OCI-M2 (cell line): ENCODE measurements around the gene ABCG4.
A peak's percentile ranks its signal among the peaks of the same experiment; 100 is the strongest.
"Not testable (repeated sequence)": the region's sequence is repeated elsewhere in the genome, so short reads cannot be mapped to it uniquely, and the experiment has no call there.

Experiments
- DNase-seq: peaks from one replicate; lab custom pipeline; 2025; ENCODE audit not compliant: unreplicated experiment; lab: John Stamatoyannopoulos, UW

ABCG4 gene

GRCh38 chr11:119115484-119116234 is 33.2 kb upstream of the ABCG4 start:
- no peak for DNase-seq

- no peak for DNase-seq
Measured at GRCh38 chr11:119116235-119116594, 32.6 kb upstream of the ABCG4 start.

- no peak for DNase-seq
Measured at GRCh38 chr11:119116601-119117000, 32.3 kb upstream of the ABCG4 start.

GRCh38 chr11:119117004-119117706 is 31.7 kb upstream of the ABCG4 start:
- no peak for DNase-seq

- no peak for DNase-seq
Measured at GRCh38 chr11:119118227-119118626, 30.6 kb upstream of the ABCG4 start.

GRCh38 chr11:119118946-119119345 is 29.9 kb upstream of the ABCG4 start:
- DNase-seq = no peak

GRCh38 chr11:119120639-119121007 is 28.2 kb upstream of the ABCG4 start:
- no peak for DNase-seq

GRCh38 chr11:119121008-119121810 is 27.6 kb upstream of the ABCG4 start, which contains the start of gene HINFP:
TSS of gene HINFP (plus strand) at chr11:119121580. CDS start at chr11:119126945, 5,365 bp downstream.
- DNase-seq = peak; percentile 83

- DNase-seq = no peak
Measured at GRCh38 chr11:119121811-119122124, 27.1 kb upstream of the ABCG4 start.

GRCh38 chr11:119125821-119126220 is 23.0 kb upstream of the ABCG4 start:
- DNase-seq = no peak

- DNase-seq = no peak
Measured at GRCh38 chr11:119126675-119127268, 22.1 kb upstream of the ABCG4 start.

GRCh38 chr11:119130662-119131061 is 18.2 kb upstream of the ABCG4 start:
- DNase-seq = no peak

GRCh38 chr11:119134389-119134978 is 14.4 kb upstream of the ABCG4 start:
- DNase-seq = no peak

GRCh38 chr11:119139276-119139675 is 9.6 kb upstream of the ABCG4 start:
- DNase-seq = not testable (repeated sequence)

GRCh38 chr11:119144825-119145486 is 3.9 kb upstream of the ABCG4 start:
- DNase-seq = no peak

- no peak for DNase-seq
Measured at GRCh38 chr11:119145551-119145950, 3.3 kb upstream of the ABCG4 start.

GRCh38 chr11:119147604-119148333 is 1.1 kb upstream of the ABCG4 start:
- no peak for DNase-seq

- DNase-seq = no peak
Measured at GRCh38 chr11:119148720-119149017, 183 bp upstream of the ABCG4 start.

- DNase-seq = no peak
Measured at GRCh38 chr11:119149786-119150275, 979 bp downstream of the ABCG4 start.

- no peak for DNase-seq
Measured at GRCh38 chr11:119152043-119152442, 3.2 kb downstream of the ABCG4 start.
